SHP77 treated with DMSO at 0.1 percent for 48 hours (cell line): ENCODE data around the gene PYROXD2.

Experiments used
- DNase-seq: peaks from one replicate; lab custom pipeline; 2025; lab: John Stamatoyannopoulos, UW

Gene PYROXD2

DNA sequence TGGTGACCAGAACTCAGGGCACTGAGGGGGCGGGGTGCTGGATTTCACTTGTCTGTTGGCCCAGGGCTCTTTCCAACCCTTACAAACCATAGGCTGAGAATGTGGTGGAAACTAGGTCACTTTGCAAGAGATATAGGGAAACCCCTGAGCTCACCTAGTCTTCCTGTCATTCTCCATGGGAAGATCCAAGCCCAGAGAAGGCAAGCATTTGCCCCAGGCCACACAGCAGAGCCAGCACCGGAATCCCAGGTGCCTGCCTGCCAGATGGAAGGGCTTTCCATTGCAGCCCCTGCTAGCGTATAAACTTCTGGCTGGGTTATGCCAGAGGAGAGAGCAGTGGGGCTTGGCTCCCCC lies 427 bp downstream of the PYROXD2 start:
- DNase-seq, result no peak

DNA sequence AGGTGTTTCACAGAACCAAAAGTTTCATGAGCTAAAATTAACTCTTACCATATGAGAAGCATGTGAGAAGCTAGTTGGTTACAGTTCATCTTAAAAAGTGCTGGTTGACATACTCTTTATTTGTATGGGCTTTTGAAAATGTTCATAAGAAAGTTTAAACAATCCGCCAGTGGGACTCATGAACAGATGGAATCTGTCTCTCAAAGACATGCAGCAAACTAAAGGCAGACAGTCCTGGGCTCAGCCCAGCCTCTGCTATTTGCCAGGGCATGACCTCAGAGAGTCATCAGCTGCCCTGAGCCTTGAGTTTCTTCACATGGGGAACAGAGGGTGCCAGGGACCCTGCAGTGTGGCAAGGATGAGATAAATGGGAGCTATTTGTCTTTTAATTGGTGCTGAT lies 3.2 kb downstream of the PYROXD2 start:
- DNase-seq, result no peak

DNA sequence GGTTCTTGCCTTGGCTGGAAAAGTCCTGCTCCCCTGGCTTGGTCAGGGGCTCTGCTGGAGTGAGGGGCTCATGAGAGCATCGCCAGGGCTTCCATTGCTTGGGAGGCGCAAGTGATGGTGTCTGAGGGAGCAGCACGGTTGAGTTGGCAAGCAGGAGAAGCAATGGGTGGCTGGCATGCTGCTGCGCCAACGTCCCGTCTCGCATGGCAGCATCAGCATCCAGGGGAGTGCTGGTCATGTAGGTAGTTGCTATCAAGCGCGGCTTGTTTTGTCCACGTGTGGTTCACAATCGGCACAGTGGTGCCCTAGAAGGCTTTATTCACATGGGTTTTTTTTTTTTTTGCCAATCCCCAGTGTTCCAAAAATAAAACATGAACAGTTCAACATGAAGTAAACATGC lies 3.8 kb downstream of the PYROXD2 start:
- DNase-seq, result no peak

GRCh38 chr10:98410759-98411158 lies 4.2 kb downstream of the PYROXD2 start:
- DNase-seq, result no peak

DNA sequence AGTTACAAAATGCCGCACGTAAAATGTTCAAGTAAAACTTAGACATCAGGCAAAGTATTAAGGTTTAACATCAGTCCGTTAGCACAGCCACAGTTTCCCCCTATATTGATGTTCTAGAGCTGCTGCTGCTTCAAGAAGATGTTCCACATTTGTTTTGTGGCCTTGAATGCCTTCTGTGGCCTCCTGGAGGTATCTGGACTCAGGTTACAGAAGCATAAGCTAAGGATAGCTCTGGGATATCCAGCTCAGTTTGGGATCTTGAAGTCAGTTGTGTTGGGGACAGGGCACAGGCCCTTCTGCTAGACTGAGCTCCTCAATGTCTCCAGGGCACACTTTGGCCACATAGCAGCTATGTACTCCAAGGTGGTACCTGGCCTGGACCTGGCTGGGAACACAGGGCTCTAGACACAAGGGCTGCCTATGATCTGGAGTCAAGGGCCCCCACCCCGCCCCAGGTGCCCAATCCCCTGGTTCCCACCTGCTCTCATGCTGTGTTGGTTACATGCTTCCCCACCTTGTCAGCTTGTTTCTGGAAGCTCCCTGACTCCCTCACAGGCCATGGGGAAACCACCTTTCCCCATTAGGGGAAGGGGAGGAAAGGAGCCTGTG lies 4.7 kb downstream of the PYROXD2 start:
- DNase-seq, result no peak

DNA sequence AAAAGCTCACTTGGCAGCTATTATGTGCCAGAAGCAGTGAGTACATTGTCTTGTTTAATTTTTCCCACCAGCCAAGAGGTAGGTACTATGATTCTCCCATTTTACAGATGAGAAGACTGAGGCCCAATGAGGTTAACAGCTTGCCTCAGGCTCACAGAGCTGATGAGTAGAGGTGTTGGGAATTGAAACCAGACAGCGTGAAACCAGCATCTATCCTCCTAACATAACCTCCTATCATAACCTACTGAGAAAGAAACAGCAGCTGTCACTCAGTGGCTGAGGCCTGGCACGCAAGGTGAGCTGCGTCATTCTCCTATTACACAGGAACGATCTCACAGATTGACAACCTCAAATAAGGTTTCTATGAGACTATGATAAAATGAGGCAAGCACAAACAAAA lies 6.2 kb downstream of the PYROXD2 start:
- no peak for DNase-seq

DNA sequence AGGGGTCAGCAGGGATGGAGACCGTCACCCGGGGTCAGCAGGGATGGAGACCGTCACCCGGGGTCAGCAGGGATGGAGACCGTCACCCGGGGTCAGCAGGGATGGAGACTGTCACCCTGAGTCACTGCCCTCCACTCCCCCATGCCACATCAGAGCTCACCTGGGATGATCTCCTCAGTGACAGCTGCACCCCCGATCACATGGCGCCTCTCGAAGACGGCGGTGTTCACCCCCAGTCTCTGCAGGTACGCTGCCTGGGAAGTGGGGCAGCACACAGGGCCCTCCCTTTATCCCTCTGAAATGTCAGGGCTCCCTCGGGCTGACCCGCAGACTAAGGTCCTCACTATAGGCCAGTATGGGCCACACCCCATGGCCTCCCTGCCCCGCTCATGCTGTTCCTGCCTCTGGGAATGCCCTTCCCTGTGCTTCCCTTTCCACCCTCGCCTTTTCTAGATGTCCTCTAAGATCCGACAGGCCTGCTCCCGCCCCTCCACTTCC lies 7.2 kb downstream of the PYROXD2 start:
- DNase-seq, result no peak

GRCh38 chr10:98407017-98407743 lies 7.8 kb downstream of the PYROXD2 start:
- no peak for DNase-seq

GRCh38 chr10:98405422-98405821 lies 9.6 kb downstream of the PYROXD2 start:
- DNase-seq, result no peak

DNA sequence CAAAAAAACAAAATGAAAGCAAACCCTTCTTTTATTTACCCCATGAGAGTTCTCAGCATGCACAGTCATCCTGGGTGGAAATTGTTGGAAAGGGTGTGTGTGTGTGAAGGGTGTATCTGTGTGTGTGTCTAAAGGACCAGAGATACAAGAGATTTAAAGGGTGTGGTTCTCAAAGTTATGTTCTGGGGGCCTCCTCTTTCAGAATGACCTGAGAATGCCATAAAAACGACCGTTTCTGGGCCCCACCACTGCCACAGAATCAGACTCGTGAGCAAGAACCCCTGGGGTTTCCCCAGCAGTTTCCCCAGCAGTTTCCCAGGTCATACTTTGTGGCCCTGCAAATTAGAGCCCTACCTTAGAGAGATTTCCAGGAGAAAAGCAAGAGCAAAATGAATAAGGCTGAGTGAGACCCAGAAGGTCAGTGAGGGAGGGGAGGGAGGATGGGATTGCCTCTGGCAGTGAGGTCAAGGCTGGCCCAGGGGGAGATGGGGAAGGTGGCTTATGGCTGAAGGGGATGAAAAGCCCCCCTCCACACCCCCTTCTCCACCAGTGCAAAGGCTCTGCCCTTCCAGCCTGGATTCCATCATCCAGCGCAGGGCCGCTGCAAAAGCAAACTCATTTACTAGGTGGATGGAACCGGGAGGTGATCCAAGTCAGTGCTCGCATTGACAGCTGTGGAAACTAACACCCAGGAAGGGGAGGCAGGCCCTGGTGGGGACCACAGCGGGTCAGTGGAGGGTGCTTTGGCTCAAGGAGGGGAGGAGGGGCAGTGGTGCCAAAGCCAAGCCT lies 10.2 kb downstream of the PYROXD2 start:
- no peak for DNase-seq

GRCh38 chr10:98403812-98404504 lies 11.0 kb downstream of the PYROXD2 start:
- no peak for DNase-seq

- DNase-seq, result no peak
These were observed 11.9 kb downstream of the PYROXD2 start for GRCh38 chr10:98402931-98403718.

DNA sequence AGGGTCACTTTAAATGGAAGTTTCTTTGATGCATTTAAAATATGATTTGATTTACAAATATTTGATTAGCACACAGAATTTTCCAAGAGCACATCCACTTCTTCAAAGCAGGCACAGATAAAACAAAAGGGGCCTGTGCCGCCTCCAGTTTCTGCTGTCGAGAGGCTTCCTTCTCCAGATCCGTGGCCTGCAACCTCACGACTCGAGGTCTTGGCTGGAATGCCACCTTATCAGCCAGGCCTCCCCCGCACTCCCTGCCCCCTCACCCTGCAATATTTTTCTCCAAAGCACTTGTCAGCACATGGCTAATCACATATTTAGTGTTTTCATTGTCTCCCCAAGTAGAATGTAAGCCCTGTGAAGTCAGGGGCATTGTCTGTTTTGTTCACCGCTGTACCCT lies 12.5 kb downstream of the PYROXD2 start:
- DNase-seq, result no peak

DNA sequence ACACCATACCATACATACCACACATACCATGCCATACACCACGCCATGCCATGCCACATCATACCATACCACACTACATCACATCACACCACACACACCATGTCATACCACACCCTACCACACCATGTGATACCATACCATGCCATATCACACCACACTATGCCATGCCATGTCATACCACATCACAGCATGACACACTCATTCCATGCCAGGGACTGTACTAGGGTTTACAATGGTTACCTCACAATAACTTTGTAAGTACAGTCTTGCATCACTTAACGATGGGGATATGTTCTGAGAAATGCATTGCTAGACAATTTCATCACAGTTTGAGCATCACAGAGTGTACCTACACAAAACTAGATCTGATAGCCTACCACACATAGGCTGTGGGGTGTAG lies 14.5 kb downstream of the PYROXD2 start:
- no peak for DNase-seq

- no peak for DNase-seq
These were observed 15.2 kb downstream of the PYROXD2 start for GRCh38 chr10:98399784-98400183.

DNA sequence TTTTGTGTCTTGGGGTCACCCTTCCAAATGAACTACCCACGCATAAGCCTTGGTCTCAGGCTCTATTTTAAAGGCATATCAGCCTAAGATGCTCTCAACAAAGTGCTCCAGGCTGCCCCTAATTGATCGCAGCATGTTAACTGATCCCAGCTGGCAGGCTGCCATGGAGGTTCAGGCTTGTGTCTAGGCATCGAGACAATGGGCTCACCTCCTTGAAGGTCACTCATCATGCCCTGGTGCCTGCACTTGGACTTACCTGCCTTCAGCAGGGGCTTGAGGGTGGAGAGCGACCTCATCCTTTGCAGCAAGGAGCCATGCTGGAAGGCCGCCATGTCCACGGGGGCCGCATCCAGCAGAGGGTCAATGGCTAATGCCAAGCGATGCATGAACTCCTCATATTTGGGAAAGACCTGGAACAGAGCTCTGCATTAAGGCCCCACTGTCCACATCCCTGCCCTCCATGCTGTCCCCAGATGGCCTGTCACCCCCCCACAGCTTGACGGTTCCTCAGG lies 17.8 kb downstream of the PYROXD2 start:
- DNase-seq, result no peak

DNA sequence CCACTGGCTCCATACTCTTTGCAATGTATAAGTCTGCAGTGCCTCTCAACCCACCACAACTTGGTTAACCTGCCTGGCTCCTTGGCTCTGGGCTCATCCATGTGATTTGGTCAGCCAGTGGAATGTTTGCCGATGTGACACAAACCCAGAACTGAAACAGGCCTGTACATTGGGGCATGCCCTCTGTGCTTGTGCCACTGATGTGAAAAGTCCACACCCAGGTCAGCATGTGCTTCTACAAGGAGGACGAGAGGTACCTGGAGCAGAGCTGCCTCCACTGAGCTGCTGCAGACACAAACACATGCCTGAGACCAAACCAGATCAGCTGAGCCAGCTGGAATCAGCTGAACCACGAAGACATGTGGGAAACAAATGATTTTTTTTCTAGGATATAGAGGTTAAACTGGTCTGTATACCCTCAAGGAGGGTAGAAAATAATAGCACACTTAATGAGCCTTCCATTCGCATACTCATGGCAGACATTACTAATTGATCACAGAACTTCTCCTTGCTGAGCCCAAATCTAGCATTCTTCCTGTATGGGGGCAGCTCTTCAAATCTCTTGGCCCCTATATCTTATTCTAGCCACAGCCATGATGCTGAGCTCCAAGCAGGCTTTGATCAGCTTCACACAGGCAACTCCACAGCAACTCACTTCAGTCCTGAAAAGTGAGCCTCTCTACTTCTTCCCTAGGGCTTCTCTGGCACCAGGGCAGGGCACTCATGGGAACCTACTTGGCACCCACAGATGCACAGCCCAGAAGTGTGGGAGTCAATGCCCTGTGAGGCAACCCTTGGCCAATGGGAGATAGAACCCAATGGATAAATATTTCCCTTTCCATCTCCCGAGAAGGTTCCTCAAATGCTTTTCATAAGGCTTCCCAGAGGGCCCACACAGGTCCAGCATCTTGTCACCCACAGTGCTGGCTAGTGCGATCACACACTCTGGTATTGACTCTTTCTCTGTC lies 18.6 kb downstream of the PYROXD2 start:
- no peak for DNase-seq

DNA sequence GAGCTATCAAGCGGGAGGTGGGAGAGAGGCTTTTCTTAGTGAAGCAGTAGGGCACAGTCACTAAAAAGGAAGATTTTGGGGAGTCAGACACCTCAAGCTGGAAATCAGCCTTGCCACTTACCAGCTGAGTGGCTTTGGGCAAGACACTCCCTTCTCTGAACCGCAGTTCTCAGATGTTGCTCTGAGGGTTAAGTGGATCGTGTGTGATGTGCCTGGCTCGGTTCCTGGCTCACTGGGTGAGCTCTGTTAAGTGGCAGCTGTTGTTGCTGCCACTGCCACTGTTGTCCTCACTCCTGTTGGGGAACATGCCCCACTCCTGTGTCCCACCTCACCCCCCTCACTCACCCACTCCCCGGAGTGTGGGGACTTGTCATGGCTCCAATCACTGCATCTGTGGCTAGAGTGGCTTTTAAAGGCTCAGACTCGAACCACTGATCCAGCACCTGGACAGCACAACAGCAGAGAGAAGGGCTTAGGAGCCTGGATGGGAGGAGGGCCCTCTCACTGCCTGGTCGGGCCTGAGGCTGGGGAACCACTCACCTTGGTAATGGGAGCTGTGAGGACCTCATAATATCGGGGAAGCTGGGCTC lies 20.0 kb downstream of the PYROXD2 start:
- DNase-seq, result no peak

DNA sequence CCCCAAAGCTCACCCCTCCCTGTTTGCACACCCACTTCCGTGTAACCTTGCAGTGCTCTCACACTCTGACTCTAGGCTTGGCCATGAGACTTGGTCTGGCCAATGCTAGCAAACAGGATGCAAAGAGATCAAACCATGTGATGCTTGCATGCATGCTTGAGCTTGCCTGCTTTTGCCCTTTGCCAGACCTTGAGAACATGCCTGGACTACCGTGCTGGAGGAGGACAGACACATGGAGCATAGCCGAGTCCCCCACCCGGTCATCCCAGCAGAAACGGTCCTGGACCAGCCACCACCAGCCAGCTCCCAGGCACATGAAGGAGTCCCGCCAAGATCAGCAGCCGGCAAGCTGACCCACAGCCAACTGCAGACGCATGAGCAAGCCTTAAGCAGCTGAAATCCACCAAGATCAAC lies 23.4 kb downstream of the PYROXD2 start:
- DNase-seq, result no peak

- no peak for DNase-seq
These were observed 23.9 kb downstream of the PYROXD2 start for GRCh38 chr10:98391065-98391464.
